Astrocyte of the spinal cord (primary cell): ENCODE results near the gene ERBIN.

Experiments
- DNase-seq: peaks from one replicate; pipeline ENCODE4 v3.0.0; 2011; ENCODE audit warnings: low read depth, low spot score
- H3K4me3 ChIP-seq: 2 replicates; pipeline ENCODE4 v1.5.1; 2011; ENCODE audit warnings: low read depth, mild to moderate bottlenecking, low read length, moderate library complexity
- CTCF ChIP-seq: IDR thresholded peaks from 2 replicates; pipeline ENCODE4 v1.5.1; 2012; ENCODE audit warnings: low read depth, mild to moderate bottlenecking, low read length, inconsistent platforms
- in situ Hi-C: cut with HindIII; loops from 2 replicates; pipeline ENCODE4 v1.10.0; 2017; ENCODE audit warnings: low sequenced_read_pairs

The ERBIN gene

GRCh38 chr5:65994117-65994786 lies 67.9 kb downstream of the ERBIN start:
- H3K4me3 ChIP-seq, result no peak overlapping the region
- in situ Hi-C loops, result no loop called here
- DNase-seq, result no peak
- no peak for TF ChIP-seq CTCF

- DNase-seq, result no peak
- in situ Hi-C loops, result no loop called here
- no peak for TF ChIP-seq CTCF
- no peak overlapping the region for H3K4me3 ChIP-seq
Observed at GRCh38 chr5:65999061-65999723, 72.8 kb downstream of the ERBIN start.

GRCh38 chr5:66001952-66002351 lies 75.6 kb downstream of the ERBIN start:
- H3K4me3 ChIP-seq, result no peak overlapping the region
- no peak for DNase-seq
- in situ Hi-C loops, result no loop called here
- no peak for TF ChIP-seq CTCF

GRCh38 chr5:66002415-66002814 lies 76.0 kb downstream of the ERBIN start:
- no peak overlapping the region for H3K4me3 ChIP-seq
- DNase-seq, result peak; percentile 31
- no peak for TF ChIP-seq CTCF
- in situ Hi-C loops, result no loop called here

GRCh38 chr5:66004216-66004615 lies 77.8 kb downstream of the ERBIN start:
- no peak for DNase-seq
- no peak overlapping the region for H3K4me3 ChIP-seq
- TF ChIP-seq CTCF, result no peak
- in situ Hi-C loops, result no loop called here

- no peak for DNase-seq
- no peak for TF ChIP-seq CTCF
- no peak overlapping the region for H3K4me3 ChIP-seq
- in situ Hi-C loops, result no loop called here
Observed at GRCh38 chr5:66009277-66009676, 82.9 kb downstream of the ERBIN start.
